CD4-positive, alpha-beta T cell treated with Interleukin-21 for 1 hour (primary cell): ENCODE results near the gene KLHL22.

ENCODE experiments used
- DNase-seq: peaks from one replicate; pipeline ENCODE4 v3.0.0-alpha.2; 2020

Gene KLHL22

GRCh38 chr22:20442485-20443284 is 52.9 kb downstream of the KLHL22 start:
- no peak for DNase-seq

GRCh38 chr22:20441631-20442484 is 53.7 kb downstream of the KLHL22 start:
- no peak for DNase-seq

- DNase-seq: no peak
Measured at GRCh38 chr22:20440637-20441591, 54.7 kb downstream of the KLHL22 start.

- DNase-seq: no peak
Measured at GRCh38 chr22:20439928-20440575, 55.5 kb downstream of the KLHL22 start.

GRCh38 chr22:20439556-20439927 is 56.1 kb downstream of the KLHL22 start:
- no peak for DNase-seq

- no peak for DNase-seq
Measured at GRCh38 chr22:20438678-20439492, 56.7 kb downstream of the KLHL22 start.

- DNase-seq: no peak
Measured at GRCh38 chr22:20438427-20438677, 57.2 kb downstream of the KLHL22 start.

GRCh38 chr22:20437613-20438426 is 57.8 kb downstream of the KLHL22 start, which contains the start of gene SCARF2:
SCARF2 (minus strand) TSS chr22:20437825; CDS start chr22:20437754, 71 bp downstream.
- DNase-seq: no peak

- no peak for DNase-seq
Measured at GRCh38 chr22:20436768-20437612, 58.6 kb downstream of the KLHL22 start.

- DNase-seq: no peak
Measured at GRCh38 chr22:20436307-20436767, 59.3 kb downstream of the KLHL22 start.

GRCh38 chr22:20435436-20436306 is 59.9 kb downstream of the KLHL22 start:
- DNase-seq: no peak

- no peak for DNase-seq
Measured at GRCh38 chr22:20434773-20435172, 60.8 kb downstream of the KLHL22 start.

- no peak for DNase-seq
Measured at GRCh38 chr22:20434264-20434751, 61.3 kb downstream of the KLHL22 start.

GRCh38 chr22:20433686-20434241 is 61.8 kb downstream of the KLHL22 start:
- DNase-seq: no peak

GRCh38 chr22:20433191-20433590 is 62.4 kb downstream of the KLHL22 start:
- no peak for DNase-seq

- no peak for DNase-seq
Measured at GRCh38 chr22:20432244-20432686, 63.3 kb downstream of the KLHL22 start.

GRCh38 chr22:20431511-20432192 is 63.9 kb downstream of the KLHL22 start:
- DNase-seq: no peak
